Activated CD8-positive, alpha-beta memory T cell treated with anti-CD3 and anti-CD28 coated beads, Interleukin-2, amount 10 ng/mL, durations not matched to agents 7 days and 5 days (primary cell): ENCODE results near the gene TUBE1. TPM values are rescaled to one million over a fixed set of nuclear protein-coding genes. Genes with fewer than 3 reads are reported as not detected.
A peak's percentile ranks its signal among the peaks of the same experiment; 100 is the strongest.
"Not testable (repeated sequence)": the region's sequence is repeated elsewhere in the genome, so short reads cannot be mapped to it uniquely, and the experiment has no call there.

ENCODE experiments used
- ATAC-seq: fragments of 150-1000 bp; cut with Tn5 transposase; one replicate; pipeline ENCODE4 v1.10.0; 2021; ENCODE audit warnings: moderate library complexity
- CTCF ChIA-PET: fragments of 350-600 bp; sonication (Branson Sonifier 250); formaldehyde crosslinking; loops from one replicate; lab custom pipeline; 2021; ENCODE audit warnings: antibody characterized with exemption; lab: Charles Lee
- DNase-seq: peaks from one replicate; pipeline ENCODE4 v3.0.0-alpha.2; 2020
- H3K27ac Mint-ChIP-seq: one replicate; pipeline ENCODE4 v1.8.0; 2021; ENCODE audit warnings: mild to moderate bottlenecking, mixed read lengths
- H3K27me3 Mint-ChIP-seq: one replicate; pipeline ENCODE4 v1.8.0; 2021; ENCODE audit warnings: mixed read lengths
- H3K36me3 Mint-ChIP-seq: one replicate; pipeline ENCODE4 v1.8.0; 2021; ENCODE audit warnings: mild to moderate bottlenecking, mixed read lengths
- H3K4me1 Mint-ChIP-seq: one replicate; pipeline ENCODE4 v1.8.0; 2021; ENCODE audit warnings: mixed read lengths
- H3K4me3 Mint-ChIP-seq: one replicate; pipeline ENCODE4 v1.8.0; 2021; ENCODE audit warnings: mild to moderate bottlenecking, moderate library complexity, mixed read lengths
- H3K9me3 Mint-ChIP-seq: one replicate; pipeline ENCODE4 v1.8.0; 2022; ENCODE audit warnings: low read depth, mixed read lengths
- total RNA-seq, 2 experiments: library from RNA; stranded (reverse); gene quantifications; one replicate each; pipeline ENCODE4 v1.2.3, GENCODE V29; 2021

TUBE1 gene
- total RNA-seq, 2 experiments from 2014 or later: 20.7 to 28.7 TPM

- Mint-ChIP-seq H3K27me3 (peaks cover 9% of the 10 kb centered on the region), H3K4me3 (no peak overlapping the region), H3K9me3 (no peaks in the 10 kb centered on the region), H3K4me1 (no peaks in the 10 kb centered on the region), H3K27ac (no peak overlapping the region), H3K36me3 (no peaks in the 10 kb centered on the region)
- DNase-seq: no peak
- CTCF ChIA-PET: interaction anchor here (0.9 to 1.4 kb wide), 2 partner anchors 9 to 18 kb away, joined by 3 read pairs; no protein-coding TSS in a partner anchor
- no peak for ATAC-seq
Observed at GRCh38 chr6:112054555-112055190, 32.6 kb downstream of the TUBE1 start.

DNA sequence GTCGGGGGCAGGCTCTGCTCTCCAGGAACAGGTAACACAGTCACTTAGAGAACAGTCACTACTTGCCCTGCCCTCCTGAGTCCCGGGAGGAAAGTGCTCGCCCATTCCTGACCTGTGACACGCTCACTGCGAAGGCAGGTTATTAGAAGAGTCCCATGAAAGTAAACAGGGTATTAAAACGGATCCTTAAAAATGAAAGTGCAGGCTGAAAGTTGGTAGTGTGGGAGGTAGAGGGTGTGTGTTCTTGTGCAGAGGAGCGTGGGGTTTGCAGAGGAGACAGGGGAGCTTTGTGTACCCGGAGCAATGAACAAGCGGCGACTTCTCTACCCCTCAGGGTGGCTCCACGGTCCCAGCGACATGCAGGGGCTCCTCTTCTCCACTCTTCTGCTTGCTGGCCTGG lies 33.3 kb downstream of the TUBE1 start, which contains the start of gene CCN6:
CCN6 (plus strand) TSS at position 104 of the 400 bp plus-strand sequence; CDS start at position 358, 254 bp downstream.
- Mint-ChIP-seq H3K4me3 (no peak within 1 kb of the TSS), H3K4me1 (peaks cover 5% of the 10 kb centered on the region), H3K27ac (no peak within 1 kb of the TSS), H3K36me3 (no peaks in the 10 kb centered on the region), H3K27me3 (peaks cover 9% of the 10 kb centered on the region), H3K9me3 (no peaks in the 10 kb centered on the region)
- DNase-seq: no peak
- CTCF ChIA-PET: interaction anchor here (0.9 to 1.4 kb wide), 2 partner anchors 8 to 19 kb away, joined by 3 read pairs; no protein-coding TSS in a partner anchor
- ATAC-seq: no peak

- not testable (repeated sequence) for ATAC-seq, H3K36me3 Mint-ChIP-seq, H3K4me1 Mint-ChIP-seq, H3K27ac Mint-ChIP-seq, H3K27me3 Mint-ChIP-seq, H3K4me3 Mint-ChIP-seq, H3K9me3 Mint-ChIP-seq, DNase-seq
- CTCF ChIA-PET: interaction anchor here (1.7 to 2.5 kb wide), 2 partner anchors 10 to 112 kb away, joined by 7 to 12 read pairs; no protein-coding TSS in a partner anchor
Observed at GRCh38 chr6:112051251-112051740, 36.0 kb downstream of the TUBE1 start.

DNA sequence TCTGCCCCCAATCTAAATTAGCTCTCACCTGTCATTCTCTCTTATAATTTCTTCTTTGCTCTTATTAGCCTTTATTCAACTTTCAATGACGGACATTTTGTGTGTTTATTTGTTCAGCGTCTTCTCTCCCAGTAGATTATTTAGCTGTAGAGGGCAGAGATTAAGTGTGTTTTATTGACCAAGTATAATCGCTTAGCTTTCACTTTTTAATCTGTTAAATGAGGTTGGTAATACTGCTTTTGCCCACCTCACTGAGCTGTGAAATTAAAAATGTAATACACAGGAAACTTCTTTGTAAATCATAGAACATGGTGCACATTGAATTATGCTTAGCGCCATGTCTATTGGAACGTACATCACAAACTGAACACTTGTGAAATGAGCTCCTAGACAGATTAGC lies 36.9 kb downstream of the TUBE1 start:
- ATAC-seq: no peak

GRCh38 chr6:112049996-112050395 lies 37.3 kb downstream of the TUBE1 start:
- ATAC-seq (no peak), DNase-seq (no peak)
- Mint-ChIP-seq H3K36me3 (no peaks in the 10 kb centered on the region), H3K27me3 (peaks cover 1% of the 10 kb centered on the region), H3K9me3 (no peaks in the 10 kb centered on the region), H3K4me1 (peaks cover 6% of the 10 kb centered on the region), H3K4me3 (no peak overlapping the region), H3K27ac (no peak overlapping the region)
- CTCF ChIA-PET: interaction anchor here (0.9 to 2.5 kb wide), 5 partner anchors 8 to 397 kb away, joined by 3 to 12 read pairs (median 4); no protein-coding TSS in a partner anchor

More for the DNA sequence above, 36.9 kb downstream of the TUBE1 start:
- Mint-ChIP-seq H3K9me3 (no peaks in the 10 kb centered on the region), H3K27ac (no peak overlapping the region), H3K4me3 (no peak overlapping the region), H3K36me3 (no peaks in the 10 kb centered on the region), H3K4me1 (peaks cover 6% of the 10 kb centered on the region), H3K27me3 (peaks cover 4% of the 10 kb centered on the region)
- no peak for DNase-seq
- CTCF ChIA-PET: interaction anchor here (1.3 to 2.5 kb wide), 3 partner anchors 9 to 113 kb away, joined by 4 to 12 read pairs (median 7); no protein-coding TSS in a partner anchor

- Mint-ChIP-seq H3K36me3 (no peaks in the 10 kb centered on the region), H3K27ac (no peak overlapping the region), H3K9me3 (no peaks in the 10 kb centered on the region), H3K4me1 (peaks cover 6% of the 10 kb centered on the region), H3K4me3 (no peak overlapping the region), H3K27me3 (no peaks in the 10 kb centered on the region)
- DNase-seq: no peak
- CTCF ChIA-PET: interaction anchor here (0.9 to 2.5 kb wide), 6 partner anchors 8 to 790 kb away, joined by 3 to 12 read pairs (median 4); a partner anchor contains a TSS
- peak; percentile 20 for ATAC-seq
Observed at GRCh38 chr6:112049026-112049799, 38.1 kb downstream of the TUBE1 start.

GRCh38 chr6:112047523-112047922 lies 39.8 kb downstream of the TUBE1 start:
- not testable (repeated sequence) for H3K4me3 Mint-ChIP-seq, H3K27ac Mint-ChIP-seq, H3K36me3 Mint-ChIP-seq, H3K9me3 Mint-ChIP-seq, ATAC-seq, DNase-seq, H3K27me3 Mint-ChIP-seq
- CTCF ChIA-PET: interaction anchor here (1.5 kb wide), 1 partner anchor 789 kb away, joined by 3 read pairs; a partner anchor contains a TSS
- peaks cover 12% of the 10 kb centered on the region for H3K4me1 Mint-ChIP-seq

GRCh38 chr6:112044856-112045255 lies 42.4 kb downstream of the TUBE1 start:
- no peaks in the 10 kb centered on the region for H3K27me3 Mint-ChIP-seq
- DNase-seq: no peak
- H3K36me3 Mint-ChIP-seq: peaks cover 1% of the 10 kb centered on the region
- CTCF ChIA-PET: interaction anchor here (0.9 to 6.9 kb wide), 10 partner anchors 18 to 786 kb away, joined by 3 to 77 read pairs (median 8); partner anchors contain the start of genes FAM229B and TUBE1
- no peak overlapping the region for H3K4me3 Mint-ChIP-seq
- H3K4me1 Mint-ChIP-seq: peaks cover 22% of the 10 kb centered on the region
- no peak for ATAC-seq
- H3K27ac Mint-ChIP-seq: no peak overlapping the region
- no peaks in the 10 kb centered on the region for H3K9me3 Mint-ChIP-seq

DNA sequence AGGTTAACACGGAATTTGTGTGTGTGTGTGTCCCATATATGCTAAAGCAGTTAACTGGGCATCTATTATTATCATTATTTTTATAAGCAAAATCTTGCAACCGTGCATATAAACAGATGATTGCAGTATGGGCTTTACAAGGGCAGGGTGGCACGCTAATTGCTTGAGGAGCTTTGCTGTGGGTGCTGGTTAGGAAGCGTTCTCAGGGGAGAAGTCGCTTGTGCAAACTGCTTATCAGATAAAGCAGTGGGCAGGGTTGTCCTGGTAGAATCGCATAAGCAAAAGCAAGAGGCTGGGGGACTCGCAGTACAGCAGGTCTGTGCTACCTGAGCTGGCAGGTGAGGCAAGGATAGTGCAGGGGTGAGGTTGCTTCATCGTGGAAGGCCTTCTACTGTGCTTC lies 43.1 kb downstream of the TUBE1 start:
- H3K36me3 Mint-ChIP-seq: peaks cover 1% of the 10 kb centered on the region
- DNase-seq (no peak), ATAC-seq (no peak)
- CTCF ChIA-PET: interaction anchor here (0.9 to 6.9 kb wide), 13 partner anchors 17 to 785 kb away, joined by 3 to 77 read pairs (median 6); partner anchors contain the start of genes FAM229B and TUBE1
- H3K4me3 Mint-ChIP-seq: peak overlapping the region; percentile 93
- H3K9me3 Mint-ChIP-seq: no peaks in the 10 kb centered on the region
- H3K4me1 Mint-ChIP-seq: peaks cover 19% of the 10 kb centered on the region
- no peak overlapping the region for H3K27ac Mint-ChIP-seq
- H3K27me3 Mint-ChIP-seq: no peaks in the 10 kb centered on the region

GRCh38 chr6:112043032-112044007 lies 44.0 kb downstream of the TUBE1 start:
- Mint-ChIP-seq H3K4me3 (peak overlapping the region; percentile 93), H3K9me3 (no peaks in the 10 kb centered on the region), H3K27ac (peak overlapping the region; percentile 98), H3K36me3 (peaks cover 1% of the 10 kb centered on the region), H3K27me3 (no peaks in the 10 kb centered on the region), H3K4me1 (peaks cover 17% of the 10 kb centered on the region)
- CTCF ChIA-PET: interaction anchor here (0.6 to 6.9 kb wide), 45 partner anchors 12 to 1033 kb away, joined by 3 to 77 read pairs (median 4); partner anchors contain the start of genes FAM229B and TUBE1
- ATAC-seq: peak; percentile 98
- peak; percentile 96 for DNase-seq

GRCh38 chr6:112041535-112041934 lies 45.7 kb downstream of the TUBE1 start:
- DNase-seq (no peak), ATAC-seq (no peak)
- Mint-ChIP-seq H3K4me3 (peak overlapping the region; percentile 12), H3K36me3 (peaks cover 1% of the 10 kb centered on the region), H3K27me3 (no peaks in the 10 kb centered on the region), H3K27ac (no peak overlapping the region), H3K9me3 (no peaks in the 10 kb centered on the region), H3K4me1 (peaks cover 17% of the 10 kb centered on the region)
- CTCF ChIA-PET: interaction anchor here (0.7 to 6.9 kb wide), 14 partner anchors 9 to 783 kb away, joined by 3 to 77 read pairs (median 6); partner anchors contain the start of genes FYN and TRAF3IP2

DNA sequence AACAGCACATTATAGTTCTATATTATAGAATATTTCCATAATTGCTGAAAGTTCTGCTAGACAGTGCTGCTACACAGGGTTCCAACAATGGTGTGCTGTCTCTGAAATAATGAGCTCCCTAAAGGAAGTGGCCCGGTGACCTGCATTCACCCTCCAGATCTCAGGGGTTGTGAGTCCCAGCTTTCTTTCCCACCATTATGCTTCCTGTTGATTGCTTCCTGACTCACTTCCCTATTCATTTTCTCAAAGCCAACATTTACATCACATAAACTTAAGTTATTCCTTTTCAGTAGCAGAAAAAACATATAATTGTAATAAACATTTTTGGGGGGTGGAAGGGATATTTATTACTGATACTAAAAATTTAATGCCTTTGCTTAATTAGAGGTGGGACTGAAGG lies 46.3 kb downstream of the TUBE1 start:
- Mint-ChIP-seq H3K4me1 (peaks cover 17% of the 10 kb centered on the region), H3K27ac (no peak overlapping the region), H3K36me3 (peaks cover 1% of the 10 kb centered on the region), H3K27me3 (no peaks in the 10 kb centered on the region), H3K9me3 (no peaks in the 10 kb centered on the region), H3K4me3 (no peak overlapping the region)
- CTCF ChIA-PET: interaction anchor here (0.9 to 6.9 kb wide), 8 partner anchors 9 to 782 kb away, joined by 3 to 77 read pairs (median 20); partner anchors contain the start of genes FYN and TRAF3IP2
- ATAC-seq: no peak
- no peak for DNase-seq
